Right forelimb (tissue), 1 donor: ENCODE measurements around the gene CACNB1.
"Not testable (repeated sequence)": the region's sequence is repeated elsewhere in the genome, so short reads cannot be mapped to it uniquely, and the experiment has no call there.

Source experiments
- DNase-seq: peaks from one replicate; pipeline ENCODE4 v3.0.0-alpha.2; 2018

CACNB1 gene

GRCh38 chr17:39173526-39174274 is 23.8 kb downstream of the CACNB1 start:
- DNase-seq, result no peak

- no peak for DNase-seq
Observed at GRCh38 chr17:39173080-39173479, 24.4 kb downstream of the CACNB1 start.

- no peak for DNase-seq
Observed at GRCh38 chr17:39171933-39172332, 25.5 kb downstream of the CACNB1 start.

GRCh38 chr17:39170558-39170957 is 26.9 kb downstream of the CACNB1 start:
- no peak for DNase-seq

GRCh38 chr17:39170109-39170508 is 27.4 kb downstream of the CACNB1 start:
- no peak for DNase-seq

DNA sequence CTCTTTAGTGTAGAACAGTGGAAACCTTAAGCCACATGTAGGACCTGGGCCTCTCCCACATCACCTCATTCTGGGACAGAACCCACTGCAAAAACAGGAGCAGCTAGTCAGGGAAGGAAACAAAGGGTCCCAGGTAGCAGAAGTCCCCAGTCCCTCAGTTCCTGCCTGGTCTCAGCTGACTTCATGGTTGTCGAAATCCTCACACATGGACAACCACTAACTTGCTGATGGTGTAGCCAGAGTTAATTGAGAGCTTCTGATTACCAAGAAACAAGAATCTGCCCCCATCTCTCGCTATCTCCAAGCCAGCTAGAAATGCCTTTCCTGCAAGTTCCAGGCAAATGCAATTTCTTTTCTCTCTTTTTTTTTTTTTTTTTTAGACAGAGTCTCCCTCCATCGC is 28.0 kb downstream of the CACNB1 start:
- no peak for DNase-seq

DNA sequence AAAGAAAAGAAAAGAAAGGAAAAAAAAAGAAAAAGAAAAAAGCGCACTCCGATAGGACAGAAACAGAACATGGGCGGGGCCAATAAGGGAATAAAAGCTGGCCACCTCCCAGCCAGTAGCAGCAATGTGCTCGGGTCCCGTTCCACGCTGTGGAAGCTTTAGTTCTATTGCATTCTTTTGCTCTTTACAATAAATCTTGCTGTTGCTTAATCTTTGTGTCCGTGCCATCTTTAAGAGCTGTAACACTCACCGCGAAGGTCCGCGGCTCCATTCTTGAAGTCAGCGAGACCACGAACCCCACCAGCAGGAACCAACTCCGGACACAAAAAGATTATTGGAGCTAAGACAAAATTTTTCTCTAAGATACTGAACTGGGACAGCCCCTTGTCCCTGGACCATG is 28.4 kb downstream of the CACNB1 start:
- no peak for DNase-seq

- not testable (repeated sequence) for DNase-seq
Observed at GRCh38 chr17:39168503-39168902, 29.0 kb downstream of the CACNB1 start.

- no peak for DNase-seq
Observed at GRCh38 chr17:39167476-39167875, 30.0 kb downstream of the CACNB1 start.

DNA sequence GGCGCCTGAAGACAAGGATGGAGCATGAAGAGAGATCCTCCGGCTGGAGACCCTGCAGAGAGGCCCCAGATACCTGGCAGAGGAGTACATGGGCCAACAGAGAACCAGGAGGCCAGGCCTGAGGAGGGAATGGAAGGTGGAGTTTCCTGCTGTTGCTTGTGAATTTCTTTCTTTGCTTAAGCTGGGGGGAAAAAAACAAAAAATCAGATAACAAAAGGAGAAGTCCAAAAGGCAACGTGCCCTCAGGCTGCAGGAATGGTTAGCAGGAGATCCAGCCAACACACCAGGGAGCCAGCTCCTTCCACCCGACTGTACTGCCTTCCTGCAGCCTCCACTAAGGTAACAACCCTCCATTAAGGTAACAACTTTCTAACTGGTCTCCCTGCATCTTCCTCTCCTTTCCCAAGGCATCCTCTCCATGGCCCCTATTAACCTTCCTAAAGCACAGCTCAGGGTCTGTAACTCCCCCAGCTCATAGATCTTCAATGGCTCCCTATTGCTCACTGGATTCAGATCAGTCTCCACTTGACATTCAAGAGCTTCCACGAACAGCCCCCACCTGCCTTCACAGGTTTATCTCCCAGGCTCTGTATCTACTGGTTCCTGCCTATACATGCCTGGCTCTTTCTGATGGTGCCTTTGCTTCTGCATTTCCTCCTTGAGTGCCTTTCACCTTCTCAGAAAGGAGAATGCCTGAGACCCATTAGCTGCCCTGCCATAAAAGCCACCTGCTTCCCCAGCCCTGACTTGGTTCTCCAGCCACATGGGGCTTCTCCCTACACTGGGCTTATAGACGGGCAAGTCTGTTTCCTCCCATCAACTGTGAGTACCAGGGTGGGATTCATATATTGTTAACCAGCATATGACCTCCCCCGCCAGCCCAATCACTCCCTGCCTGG is 30.8 kb downstream of the CACNB1 start:
- DNase-seq, result no peak

- no peak for DNase-seq
Observed at GRCh38 chr17:39165841-39166349, 31.6 kb downstream of the CACNB1 start, which contains the start of gene ARL5C. ARL5C (minus strand) TSS chr17:39166161; CDS start chr17:39165760, 401 bp downstream.

- no peak for DNase-seq
Observed at GRCh38 chr17:39165178-39165840, 32.2 kb downstream of the CACNB1 start.

DNA sequence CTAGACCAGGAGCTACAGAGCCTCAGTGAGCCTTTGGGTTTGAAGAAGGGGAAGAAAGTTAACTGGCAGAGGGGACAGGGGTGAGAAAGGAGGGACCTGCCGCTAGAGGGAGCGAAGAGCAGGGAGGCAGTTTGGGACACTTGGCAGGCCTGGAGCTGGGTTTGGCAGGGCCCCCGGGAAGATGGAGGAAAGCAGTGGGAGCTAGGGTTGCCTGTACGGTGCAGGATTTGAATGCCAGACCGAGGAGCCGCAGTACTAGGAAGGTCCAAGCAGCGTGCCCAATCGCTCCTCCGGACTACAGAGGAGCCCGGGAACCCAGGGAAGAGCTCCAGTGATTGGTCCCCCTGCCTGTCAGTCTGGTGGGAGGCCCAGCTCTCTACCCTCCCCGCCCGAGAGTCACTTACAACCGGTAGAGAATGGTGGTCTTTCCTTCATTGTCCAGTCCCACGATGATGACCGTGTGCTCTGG is 32.8 kb downstream of the CACNB1 start:
- DNase-seq, result peak; percentile 88

DNA sequence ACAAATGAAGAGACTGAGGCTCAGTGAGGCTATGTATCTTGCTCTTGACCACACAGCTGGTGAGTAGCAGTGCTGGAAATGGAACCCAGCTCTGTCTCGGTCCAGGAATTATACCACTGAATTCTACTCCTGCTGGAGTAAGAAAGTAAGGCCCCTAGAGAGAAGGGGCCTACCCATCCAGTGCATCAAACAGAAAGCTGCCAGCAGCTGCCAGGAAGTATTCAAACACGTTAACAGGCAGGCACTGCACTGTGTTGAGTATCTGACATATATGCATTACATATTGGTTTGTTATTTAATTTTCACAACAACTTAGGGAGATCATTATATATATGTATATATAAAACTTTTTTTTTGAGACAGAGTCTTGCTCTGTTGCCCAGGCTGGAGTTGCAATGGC is 35.5 kb downstream of the CACNB1 start:
- DNase-seq, result no peak

- no peak for DNase-seq
Observed at GRCh38 chr17:39158623-39159022, 38.8 kb downstream of the CACNB1 start.

DNA sequence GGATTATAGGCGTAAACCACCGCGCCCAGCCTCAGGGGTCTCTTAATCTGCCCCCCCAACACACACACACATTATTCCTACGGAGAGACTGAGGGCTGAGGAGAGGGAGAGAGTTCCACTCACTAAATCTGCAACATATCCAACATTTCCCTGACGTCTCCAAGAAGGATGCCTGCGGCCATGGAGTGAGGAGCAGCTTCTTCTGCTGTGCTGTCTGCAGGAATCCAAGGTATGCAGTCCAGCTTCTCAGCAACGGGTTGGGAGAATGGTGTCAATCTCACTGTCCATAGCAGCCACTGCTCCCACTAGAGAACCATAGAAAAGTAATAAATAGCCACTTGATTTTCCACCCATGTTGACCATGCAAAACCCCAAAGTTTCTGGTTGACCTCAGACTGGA is 41.0 kb downstream of the CACNB1 start:
- no peak for DNase-seq

DNA sequence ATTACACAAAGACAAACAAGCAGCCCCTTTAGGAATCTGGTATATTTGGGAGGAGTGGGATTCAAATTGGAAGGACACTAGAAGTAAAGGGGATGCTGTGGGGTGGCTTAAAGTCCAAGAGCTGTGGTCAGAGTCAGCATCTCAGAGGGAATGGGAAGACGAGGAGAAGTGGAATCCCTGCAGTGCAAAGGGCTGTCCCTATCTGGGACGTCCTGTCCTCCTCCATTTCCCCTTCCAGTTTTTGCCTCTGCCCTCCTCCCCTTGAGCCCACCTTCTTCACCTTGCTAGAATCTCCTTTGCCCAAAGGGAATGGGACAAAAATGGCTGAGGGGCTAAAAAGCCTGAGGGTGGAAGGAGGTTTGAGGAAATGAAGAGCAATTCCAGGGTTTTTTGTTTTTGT is 41.8 kb downstream of the CACNB1 start:
- DNase-seq, result no peak

GRCh38 chr17:39153599-39154051 is 43.8 kb downstream of the CACNB1 start:
- peak; percentile 98 for DNase-seq

- no peak for DNase-seq
Observed at GRCh38 chr17:39151943-39152818, 45.3 kb downstream of the CACNB1 start.

DNA sequence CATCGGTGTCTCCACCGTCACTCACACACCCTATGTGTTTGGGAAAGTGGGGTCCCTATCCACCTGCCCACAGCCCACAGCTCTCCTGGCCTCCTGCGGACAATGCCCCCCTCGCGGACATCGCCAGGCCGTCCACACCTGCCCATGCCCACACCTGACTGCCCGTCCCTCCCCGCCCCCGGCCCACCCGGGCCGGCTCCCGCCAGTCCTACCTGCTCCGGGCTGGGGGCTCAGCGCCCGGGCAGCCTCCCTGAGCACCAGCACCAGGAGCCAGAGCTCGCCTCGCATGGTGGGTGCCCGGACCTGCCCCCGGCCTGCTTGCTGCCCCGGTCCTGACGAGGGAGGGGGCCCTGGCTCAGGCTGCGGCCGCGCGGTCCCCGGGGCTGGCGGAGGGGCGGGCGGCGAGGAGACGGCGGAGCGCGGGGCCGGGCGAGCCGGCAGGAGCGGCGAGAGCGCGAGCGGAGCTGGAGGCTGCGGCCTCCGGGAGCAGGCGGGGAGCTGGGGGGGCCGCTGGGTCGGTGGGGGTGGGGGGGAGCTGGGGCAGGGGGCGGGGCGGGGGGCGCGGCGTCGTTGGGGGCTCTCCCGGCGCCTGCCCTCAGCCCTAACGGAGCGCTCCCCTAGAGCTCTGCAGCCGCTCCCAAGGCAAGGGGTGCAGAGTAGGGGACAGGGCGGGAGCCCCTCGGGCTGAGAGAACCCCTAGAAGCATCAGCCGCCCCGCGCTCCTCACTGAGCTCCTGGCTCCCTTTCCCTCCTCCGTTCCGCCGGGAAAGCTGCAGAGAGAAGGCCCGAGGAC is 46.1 kb downstream of the CACNB1 start, which contains the start of gene PLXDC1:
TSS of gene PLXDC1 (minus strand) at position 488 of the 793 bp plus-strand sequence. CDS start at position 288, 200 bp downstream.
- DNase-seq, result peak; percentile 58

- DNase-seq, result no peak
Observed at GRCh38 chr17:39150795-39151149, 46.7 kb downstream of the CACNB1 start.
